H1 (cell line): ENCODE measurements around the gene RARB. TPM values are rescaled to one million over a fixed set of nuclear protein-coding genes. Genes with fewer than 3 reads are reported as not detected.

Source experiments
- CTCF ChIA-PET: fragments of 300-600 bp; sonication (Branson Sonifier 250); formaldehyde crosslinking; loops from one replicate; lab custom pipeline; 2021; ENCODE audit not compliant: partially characterized antibody; lab: Charles Lee
- POLR2A ChIA-PET: fragments of 300-600 bp; sonication (Branson Sonifier 250); formaldehyde crosslinking; loops from one replicate; lab custom pipeline; 2021; ENCODE audit warnings: inconsistent platforms; ENCODE audit not compliant: partially characterized antibody; lab: Charles Lee
- DNase-seq, 2 experiments: peaks; one replicate each; pipeline versions ENCODE4 v3.0.0 to v3.0.0-alpha.2; 2010 to 2022; ENCODE audit warnings: low spot score in 2 of 2, low read depth in 1 of 2, mixed read lengths in 1 of 2
- FAIRE-seq: peaks from 2 replicates; lab custom pipeline; 2011; peaks lifted over from hg19 to GRCh38; lab: Jason Lieb, UNC
- H2AFZ ChIP-seq: 2 replicates; pipeline ENCODE4 v1.8.1; 2012; ENCODE audit warnings: low read length, inconsistent platforms
- H2AK5ac ChIP-seq: 2 replicates; pipeline ENCODE4 v1.6.1; 2013; ENCODE audit warnings: low read depth, low read length
- H2BK120ac ChIP-seq: replicated peaks from 2 replicates; pipeline ENCODE3; 2013; ENCODE audit warnings: low read depth, low read length, inconsistent platforms
- H2BK12ac ChIP-seq: 2 replicates; pipeline ENCODE4 v1.6.1; 2013; ENCODE audit warnings: low read depth, low read length
- H2BK15ac ChIP-seq: 2 replicates; pipeline ENCODE4 v1.6.1; 2013; ENCODE audit warnings: low read length
- H2BK20ac ChIP-seq: 2 replicates; pipeline ENCODE4 v1.6.1; 2013; ENCODE audit warnings: low read length
- H2BK5ac ChIP-seq: 2 replicates; pipeline ENCODE4 v1.6.1; 2013; ENCODE audit warnings: low read depth, low read length
- H3K14ac ChIP-seq: 2 replicates; pipeline ENCODE4 v1.6.1; 2013; ENCODE audit warnings: inconsistent platforms; ENCODE audit not compliant: insufficient read length
- H3K18ac ChIP-seq: 2 replicates; pipeline ENCODE4 v1.6.1; 2013; ENCODE audit warnings: low read length; ENCODE audit errors: extremely low read depth
- H3K23ac ChIP-seq: 2 replicates; pipeline ENCODE4 v1.6.1; 2013; ENCODE audit warnings: inconsistent platforms; ENCODE audit not compliant: insufficient read length
- H3K23me2 ChIP-seq: 2 replicates; pipeline ENCODE4 v1.6.1; 2013; ENCODE audit warnings: low read depth, low read length
- H3K27ac ChIP-seq: 2 replicates; pipeline ENCODE4 v1.6.1; 2011; ENCODE audit warnings: low read depth, low read length, inconsistent platforms
- H3K27me3 ChIP-seq, 4 experiments: replicated peaks in 1 of 4; 1 replicate in 1 of 4; 2 replicates in 3 of 4; pipeline versions ENCODE4 v1.6.1 to v1.8.1; 2011 to 2013; ENCODE audit warnings: low read length in 3 of 4, mild to moderate bottlenecking in 3 of 4, inconsistent platforms in 2 of 4, mixed read lengths in 2 of 4, moderate library complexity in 1 of 4; ENCODE audit not compliant: control insufficient read depth in 3 of 4, insufficient read depth in 3 of 4; ENCODE audit errors: extremely low read depth in 1 of 4
- H3K36me3 ChIP-seq, 4 experiments: 2 replicates each; pipeline versions ENCODE4 v1.6.1 to v1.8.1; 2011 to 2013; ENCODE audit warnings: mild to moderate bottlenecking in 4 of 4, low read length in 3 of 4, moderate library complexity in 2 of 4, control low read depth in 1 of 4, inconsistent platforms in 1 of 4; ENCODE audit not compliant: insufficient read depth in 4 of 4, control insufficient read depth in 2 of 4
- H3K4ac ChIP-seq: replicated peaks from 2 replicates; pipeline ENCODE3; 2013; ENCODE audit warnings: low read length, low read depth, mixed read lengths, inconsistent platforms; ENCODE audit not compliant: insufficient read length
- H3K4me1 ChIP-seq, 4 experiments: replicated peaks in 1 of 4; 1 replicate in 1 of 4; 2 replicates in 3 of 4; pipeline versions ENCODE4 v1.6.1 to v1.8.1; 2011 to 2013; ENCODE audit warnings: low read length in 3 of 4, inconsistent platforms in 2 of 4, mixed read lengths in 1 of 4; ENCODE audit not compliant: insufficient read depth in 4 of 4, control insufficient read depth in 3 of 4
- H3K4me2 ChIP-seq, 2 experiments: 2 replicates each; pipeline versions ENCODE4 v1.6.1 to v1.8.1; 2011 to 2013; ENCODE audit warnings: low read depth in 2 of 2, low read length in 2 of 2, control low read depth in 1 of 2, inconsistent platforms in 1 of 2, mild to moderate bottlenecking in 1 of 2; ENCODE audit not compliant: insufficient read depth in 1 of 2
- H3K4me3 ChIP-seq, 4 experiments: fragments of 200-600, 300-600 bp in 1 of 4; sonication (generic), shearing (Covaris generic), sonication (Bioruptor Twin) in 1 of 4; 2 replicates each; pipeline versions ENCODE4 v1.5.1 to v1.8.1; 2011 to 2016; ENCODE audit warnings: low read length in 4 of 4, low read depth in 3 of 4, control low read depth in 2 of 4, inconsistent platforms in 2 of 4, mild to moderate bottlenecking in 2 of 4, mixed read lengths in 1 of 4, moderate library complexity in 1 of 4; ENCODE audit not compliant: insufficient read depth in 2 of 4; ENCODE audit errors: extremely low read depth in 1 of 4
- H3K56ac ChIP-seq: replicated peaks from 2 replicates; pipeline ENCODE3; 2013; ENCODE audit warnings: low read depth, mild to moderate bottlenecking, mixed read lengths, low read length, inconsistent platforms; ENCODE audit not compliant: insufficient read length
- H3K79me1 ChIP-seq: 2 replicates; pipeline ENCODE4 v1.6.1; 2013; ENCODE audit warnings: low read depth, low read length, control low read depth
- H3K79me2 ChIP-seq, 2 experiments: 2 replicates each; pipeline versions ENCODE4 v1.6.1 to v1.8.1; 2012 to 2013; ENCODE audit warnings: low read length in 2 of 2, mild to moderate bottlenecking in 2 of 2, inconsistent platforms in 1 of 2; ENCODE audit not compliant: insufficient read depth in 2 of 2, control insufficient read depth in 1 of 2
- H3K9ac ChIP-seq, 4 experiments: replicated peaks in 1 of 4; 1 replicate in 1 of 4; 2 replicates in 3 of 4; pipeline versions ENCODE4 v1.6.1 to v1.8.1; 2011 to 2013; ENCODE audit warnings: low read depth in 3 of 4, low read length in 3 of 4, control low read depth in 2 of 4, mild to moderate bottlenecking in 2 of 4, moderate library complexity in 2 of 4, inconsistent platforms in 1 of 4; ENCODE audit errors: extremely low read depth in 1 of 4
- H3K9me3 ChIP-seq, 2 experiments: 2 replicates each; pipeline versions ENCODE4 v1.6.1 to v1.8.1; 2012 to 2013; ENCODE audit warnings: mild to moderate bottlenecking in 2 of 2, moderate library complexity in 2 of 2, control low read depth in 1 of 2, inconsistent platforms in 1 of 2, low read depth in 1 of 2, low read length in 1 of 2, mixed read lengths in 1 of 2; ENCODE audit not compliant: insufficient read depth in 2 of 2
- H4K20me1 ChIP-seq, 2 experiments: replicated peaks in 1 of 2; 2 replicates each; pipeline versions ENCODE3 to v1.8.1; 2011 to 2013; ENCODE audit warnings: inconsistent platforms in 2 of 2, low read length in 2 of 2, mild to moderate bottlenecking in 1 of 2; ENCODE audit not compliant: insufficient read depth in 2 of 2, control insufficient read depth in 1 of 2
- H4K5ac ChIP-seq: 2 replicates; pipeline ENCODE4 v1.6.1; 2013; ENCODE audit warnings: low read length, low read depth, mixed read lengths, inconsistent platforms; ENCODE audit not compliant: insufficient read length
- H4K8ac ChIP-seq: 2 replicates; pipeline ENCODE4 v1.8.0; 2013; ENCODE audit warnings: mild to moderate bottlenecking, moderate library complexity, low read length, inconsistent platforms; ENCODE audit not compliant: insufficient read depth; ENCODE audit errors: extremely low read depth
- H4K91ac ChIP-seq: replicated peaks from 2 replicates; pipeline ENCODE3; 2013; ENCODE audit warnings: low read length, mixed read lengths, inconsistent platforms; ENCODE audit not compliant: insufficient read length
- CBX8 ChIP-seq: fragments of 300-800, 300-1000 bp; sonication (generic); IDR thresholded peaks from 2 replicates; pipeline ENCODE4 v1.7.1; 2016; ENCODE audit warnings: low read depth, low read length, borderline replicate concordance
- CEBPB ChIP-seq: IDR thresholded peaks from 2 replicates; pipeline ENCODE4 v1.6.1; 2012; ENCODE audit warnings: low read depth, low read length
- CHD2 ChIP-seq: IDR thresholded peaks from 2 replicates; pipeline ENCODE4 v1.6.1; 2012; ENCODE audit warnings: low read length, improper control_type of control experiment
- HDAC2 ChIP-seq, 2 experiments: fragments of 300-600 bp in 1 of 2; sonication (generic) in 1 of 2; IDR thresholded peaks; 2 replicates each; pipeline ENCODE4 v1.6.1; 2011 to 2012; ENCODE audit warnings: low read depth in 2 of 2, low read length in 2 of 2, mild to moderate bottlenecking in 2 of 2, moderate library complexity in 2 of 2, borderline replicate concordance in 1 of 2, inconsistent platforms in 1 of 2
- MAX ChIP-seq: IDR thresholded peaks from 2 replicates; pipeline ENCODE4 v1.6.1; 2012; ENCODE audit warnings: inconsistent platforms
- NANOG ChIP-seq: IDR thresholded peaks from 2 replicates; pipeline ENCODE4 v1.6.1; 2011; ENCODE audit warnings: low read length, low read depth, mild to moderate bottlenecking, inconsistent platforms; ENCODE audit not compliant: insufficient read depth, poor library complexity, severe bottlenecking
- NRF1 ChIP-seq: IDR thresholded peaks from 2 replicates; pipeline ENCODE4 v1.6.1; 2011; ENCODE audit warnings: mild to moderate bottlenecking, low read depth, low read length, improper control_type of control experiment
- RAD21 ChIP-seq, 2 experiments: IDR thresholded peaks in 1 of 2; conservative IDR thresholded peaks in 1 of 2; 2 replicates each; pipeline ENCODE4 v1.6.1; 2011; ENCODE audit warnings: low read depth in 2 of 2, low read length in 2 of 2, improper control_type of control experiment in 1 of 2, inconsistent platforms in 1 of 2, mild to moderate bottlenecking in 1 of 2, moderate library complexity in 1 of 2
- SAP30 ChIP-seq: fragments of 300-600 bp; sonication (generic); IDR thresholded peaks from 2 replicates; pipeline ENCODE4 v1.7.1; 2012; ENCODE audit warnings: low read length, moderate library complexity, mild to moderate bottlenecking, inconsistent platforms; ENCODE audit not compliant: insufficient read depth, insufficient replicate concordance
- TAF1 ChIP-seq: IDR thresholded peaks from 2 replicates; pipeline ENCODE4 v1.6.1; 2011; ENCODE audit warnings: mild to moderate bottlenecking, low read depth, low read length
- WGBS, 2 experiments: shearing (Covaris generic) in 1 of 2; methylation state at CpG; one replicate each; pipeline versions ENCODE4 v1.1.6 to v1.1.7; 2013 to 2015; ENCODE audit warnings: low lambda C conversion rate in 2 of 2, mixed read lengths in 2 of 2, inconsistent platforms in 1 of 2, low coverage in 1 of 2, missing lambda C conversion rate in 1 of 2; ENCODE audit not compliant: insufficient replicate concordance in 2 of 2, insufficient coverage in 1 of 2, insufficient read length in 1 of 2; ENCODE audit errors: extremely low coverage in 1 of 2, missing lambda C conversion rate in 1 of 2; 5-methylcytosine and 5-hydroxymethylcytosine counted together
- polyA plus RNA-seq, 7 experiments: library from polyadenylated mRNA; depleted of rRNA in 3 of 7; stranded (reverse) in 5 of 7; unstranded in 2 of 7; fragments of >200 nt in 5 of 7; fragments of 200-250 nt in 2 of 7; gene quantifications; 1 replicate in 5 of 7; 2 replicates in 1 of 7; 4 replicates in 1 of 7; pipeline versions ENCODE4 v1.2.1 to v1.2.3, GENCODE V29; 2011 to 2013; ENCODE audit warnings: missing spikeins in 2 of 7, mixed read lengths in 2 of 7
- total RNA-seq: library from RNA; stranded (reverse); fragmentation: NEBNext Ultra II Directional; extraction: Animal tissue kit (Norgen Biotek cat#: 25700); gene quantifications from 2 replicates; pipeline ENCODE4 v1.2.1, GENCODE V29; 2021

The RARB gene
- total and polyA plus RNA-seq, 2 of the 8 experiments (the other 6 are each of a cell fraction or from before 2014, with no cell fraction given): 0.15 to 0.22 TPM

- Histone ChIP-seq H3K14ac (no peak overlapping the region), H4K8ac (no peak overlapping the region), H2BK5ac (no peak overlapping the region), H2BK12ac (no peak overlapping the region), H3K4me1 (no peaks in the 10 kb centered on the region; a peak in 1 of 7 replicates), H3K4me2 (no peak overlapping the region), H3K27ac (no peak overlapping the region), H3K18ac (no peak overlapping the region), H3K9ac (no peak overlapping the region), H2AK5ac (no peak overlapping the region), H3K36me3 (no peaks in the 10 kb centered on the region), H3K4me3 (no peak overlapping the region), H3K79me1 (no peaks in the 10 kb centered on the region), H2BK120ac (no peak overlapping the region), H3K9me3 (no peaks in the 10 kb centered on the region), H2AFZ (no peak overlapping the region), H4K5ac (no peak overlapping the region), H2BK15ac (no peak overlapping the region), H3K27me3 (no peaks in the 10 kb centered on the region), H4K91ac (no peak overlapping the region), H3K4ac (no peak overlapping the region), H4K20me1 (no peaks in the 10 kb centered on the region), H3K23ac (no peak overlapping the region), H2BK20ac (no peak overlapping the region), H3K56ac (no peak overlapping the region), H3K79me2 (no peaks in the 10 kb centered on the region), H3K23me2 (no peaks in the 10 kb centered on the region)
- no peak for DNase-seq
- WGBS, 2 experiments: 98% methylated on average over 3 of the region's 3 CpGs; no CpG with 5 or more reads in 1 of the 2 experiments
- ChIA-PET CTCF (interaction anchor here (0.8 to 1.2 kb wide), 5 partner anchors 8 to 429 kb away, joined by 3 to 4 read pairs (median 3); partner anchors contain the start of gene RARB), POLR2A (no interaction called here)
- no peak for FAIRE-seq
- TF ChIP-seq RAD21 (IDR thresholded peaks at IDR 0.05 in 1 of 2, conservative IDR thresholded peaks at IDR 0.05 in 1 of 2; ENCODE audit: low read depth in 2 of 2, low read length in 2 of 2) (no peak), NRF1 (no peak), CBX8 (no peak), TAF1 (no peak), HDAC2 (IDR thresholded peaks at IDR 0.05; ENCODE audit: borderline replicate concordance in 1 of 2, low read depth in 2 of 2, low read length in 2 of 2) (no peak), CEBPB (no peak), CHD2 (no peak), MAX (no peak), SAP30 (no peak), NANOG (no peak)
Measured at GRCh38 chr3:25461946-25462345, 33.9 kb downstream of the RARB start.
